Loucy (cell line): ENCODE data around the gene CFAP54.

ENCODE experiments used
- EZH2phosphoT487 ChIP-seq: fragments of 200-600 bp; IDR thresholded peaks from 2 replicates; pipeline ENCODE4 v1.6.1; 2018; ENCODE audit warnings: antibody characterized with exemption, mild to moderate bottlenecking, moderate library complexity, borderline replicate concordance
- TF ChIP-seq, protein P1 (sequence below): fragments of 200-600 bp; sonication (generic); conservative IDR thresholded peaks from 2 replicates; pipeline ENCODE4 v1.5.1; 2014; ENCODE audit warnings: mild to moderate bottlenecking, antibody characterized with exemption, low read length

DNA sequence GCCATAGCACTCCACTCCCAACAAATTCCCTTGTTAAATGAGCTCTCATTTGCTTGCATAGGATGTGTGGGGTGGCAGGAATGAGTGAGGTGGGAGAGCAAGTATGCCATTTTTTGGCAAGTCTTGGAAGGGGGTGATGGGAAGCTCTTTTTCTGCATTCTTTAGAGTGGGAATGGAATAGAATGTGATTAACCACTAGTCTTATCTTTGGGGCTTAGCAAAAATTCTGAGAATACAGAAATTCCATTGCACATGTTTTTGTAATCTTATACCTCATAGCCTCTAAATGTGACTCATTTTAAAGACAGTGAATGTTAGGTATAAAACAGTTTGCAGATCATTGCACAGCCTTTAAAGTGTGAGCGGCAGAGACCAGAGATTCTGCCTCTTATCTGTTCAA, 389.3 kb downstream of the CFAP54 start:
- TF ChIP-seq, protein P1, sequence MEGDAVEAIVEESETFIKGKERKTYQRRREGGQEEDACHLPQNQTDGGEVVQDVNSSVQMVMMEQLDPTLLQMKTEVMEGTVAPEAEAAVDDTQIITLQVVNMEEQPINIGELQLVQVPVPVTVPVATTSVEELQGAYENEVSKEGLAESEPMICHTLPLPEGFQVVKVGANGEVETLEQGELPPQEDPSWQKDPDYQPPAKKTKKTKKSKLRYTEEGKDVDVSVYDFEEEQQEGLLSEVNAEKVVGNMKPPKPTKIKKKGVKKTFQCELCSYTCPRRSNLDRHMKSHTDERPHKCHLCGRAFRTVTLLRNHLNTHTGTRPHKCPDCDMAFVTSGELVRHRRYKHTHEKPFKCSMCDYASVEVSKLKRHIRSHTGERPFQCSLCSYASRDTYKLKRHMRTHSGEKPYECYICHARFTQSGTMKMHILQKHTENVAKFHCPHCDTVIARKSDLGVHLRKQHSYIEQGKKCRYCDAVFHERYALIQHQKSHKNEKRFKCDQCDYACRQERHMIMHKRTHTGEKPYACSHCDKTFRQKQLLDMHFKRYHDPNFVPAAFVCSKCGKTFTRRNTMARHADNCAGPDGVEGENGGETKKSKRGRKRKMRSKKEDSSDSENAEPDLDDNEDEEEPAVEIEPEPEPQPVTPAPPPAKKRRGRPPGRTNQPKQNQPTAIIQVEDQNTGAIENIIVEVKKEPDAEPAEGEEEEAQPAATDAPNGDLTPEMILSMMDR, result no peak
- TF ChIP-seq EZH2phosphoT487, result no peak
